Measurements from ENCODE around the gene SLC39A8. TPM values are rescaled to one million over a fixed set of nuclear protein-coding genes. Genes with fewer than 3 reads are reported as not detected.

SLC39A8 gene
- total and polyA plus RNA-seq, 2 experiments from 2014 or later, result 2.9 to 3.7 TPM

- H3K27ac ChIP-seq, result no peak overlapping the region
- H3K9me3 ChIP-seq (ENCODE audit: low read depth), result no peaks in the 10 kb centered on the region
- 63 to 67% methylated on average over 3 of the region's 3 CpGs for WGBS, 2 experiments (ENCODE audit: low coverage in 1 of 2, low lambda C conversion rate in 2 of 2, missing lambda C conversion rate in 2 of 2)
- no peaks in the 10 kb centered on the region for H3K27me3 ChIP-seq (replicated peaks; ENCODE audit: insufficient read depth)
- H3K9ac ChIP-seq, result no peak overlapping the region
- no peak for DNase-seq
- no peaks in the 10 kb centered on the region for H3F3A ChIP-seq (ENCODE audit: insufficient read depth)
- H4K20me1 ChIP-seq (ENCODE audit: insufficient read depth), result no peaks in the 10 kb centered on the region
- no peak for TF ChIP-seq EZH2phosphoT487 (IDR thresholded peaks at IDR 0.05; ENCODE audit: insufficient read depth, low read depth)
- TF ChIP-seq EZH2 (IDR thresholded peaks at IDR 0.05; ENCODE audit: insufficient read depth, poor library complexity, severe bottlenecking), result no peak
- in situ Hi-C loops (cut with MboI), result no loop called here
- no peak overlapping the region for H3K4me2 ChIP-seq (ENCODE audit: unreplicated experiment)
- H3K79me2 ChIP-seq (ENCODE audit: insufficient read depth), result no peaks in the 10 kb centered on the region
- no peaks in the 10 kb centered on the region for H3K9me2 ChIP-seq (ENCODE audit: insufficient read depth)
- no peak overlapping the region for H3K4me3 ChIP-seq
- no peaks in the 10 kb centered on the region for H3K36me3 ChIP-seq (ENCODE audit: low read depth)
- H2AFZ ChIP-seq, result no peak overlapping the region
- no peaks in the 10 kb centered on the region for H3K4me1 ChIP-seq (ENCODE audit: insufficient read depth)
Observed at GRCh38 chr4:102256321-102256720, 89.0 kb downstream of the SLC39A8 start.

GRCh38 chr4:102253860-102254259 lies 91.4 kb downstream of the SLC39A8 start:
- H2AFZ ChIP-seq, result no peak overlapping the region
- H3K4me1 ChIP-seq (ENCODE audit: insufficient read depth), result no peaks in the 10 kb centered on the region
- no peaks in the 10 kb centered on the region for H3K9me3 ChIP-seq (ENCODE audit: low read depth)
- WGBS, 2 experiments (ENCODE audit: low coverage in 1 of 2, low lambda C conversion rate in 2 of 2, missing lambda C conversion rate in 2 of 2), result 64 to 84% methylated on average over 2 of the region's 2 CpGs
- H4K20me1 ChIP-seq (ENCODE audit: insufficient read depth), result no peaks in the 10 kb centered on the region
- no peak overlapping the region for H3K27ac ChIP-seq
- TF ChIP-seq EZH2phosphoT487 (IDR thresholded peaks at IDR 0.05; ENCODE audit: insufficient read depth, low read depth), result no peak
- H3K4me3 ChIP-seq, result no peak overlapping the region
- H3K27me3 ChIP-seq (replicated peaks; ENCODE audit: insufficient read depth), result no peaks in the 10 kb centered on the region
- no peaks in the 10 kb centered on the region for H3K36me3 ChIP-seq (ENCODE audit: low read depth)
- in situ Hi-C loops (cut with MboI), result no loop called here
- no peaks in the 10 kb centered on the region for H3K9me2 ChIP-seq (ENCODE audit: insufficient read depth)
- no peak overlapping the region for H3K9ac ChIP-seq
- H3F3A ChIP-seq (ENCODE audit: insufficient read depth), result no peaks in the 10 kb centered on the region
- H3K79me2 ChIP-seq (ENCODE audit: insufficient read depth), result no peaks in the 10 kb centered on the region
- H3K4me2 ChIP-seq (ENCODE audit: unreplicated experiment), result no peak overlapping the region
- DNase-seq, result no peak

- H3K27me3 ChIP-seq (replicated peaks; ENCODE audit: insufficient read depth), result no peaks in the 10 kb centered on the region
- in situ Hi-C loops (cut with MboI), result no loop called here
- no peaks in the 10 kb centered on the region for H4K20me1 ChIP-seq (ENCODE audit: insufficient read depth)
- TF ChIP-seq EZH2phosphoT487 (IDR thresholded peaks at IDR 0.05; ENCODE audit: insufficient read depth, low read depth) (no peak), EZH2 (IDR thresholded peaks at IDR 0.05; ENCODE audit: insufficient read depth, poor library complexity, severe bottlenecking) (no peak)
- no peaks in the 10 kb centered on the region for H3F3A ChIP-seq (ENCODE audit: insufficient read depth)
- no peaks in the 10 kb centered on the region for H3K79me2 ChIP-seq (ENCODE audit: insufficient read depth)
- H2AFZ ChIP-seq, result no peak overlapping the region
- no peak overlapping the region for H3K27ac ChIP-seq
- no peaks in the 10 kb centered on the region for H3K9me2 ChIP-seq (ENCODE audit: insufficient read depth)
- no peaks in the 10 kb centered on the region for H3K4me1 ChIP-seq (ENCODE audit: insufficient read depth)
- no peak for DNase-seq
- H3K9me3 ChIP-seq (ENCODE audit: low read depth), result no peaks in the 10 kb centered on the region
- no peak overlapping the region for H3K4me2 ChIP-seq (ENCODE audit: unreplicated experiment)
- no peak overlapping the region for H3K9ac ChIP-seq
- WGBS, 2 experiments (ENCODE audit: low coverage in 1 of 2, low lambda C conversion rate in 2 of 2, missing lambda C conversion rate in 2 of 2), result 45 to 77% methylated on average over 2 of the region's 2 CpGs
- no peaks in the 10 kb centered on the region for H3K36me3 ChIP-seq (ENCODE audit: low read depth)
- H3K4me3 ChIP-seq, result no peak overlapping the region
Observed at GRCh38 chr4:102252171-102252570, 93.1 kb downstream of the SLC39A8 start.

GRCh38 chr4:102250341-102250740 lies 94.9 kb downstream of the SLC39A8 start:
- Histone ChIP-seq H4K20me1 (ENCODE audit: insufficient read depth) (no peaks in the 10 kb centered on the region), H3K4me1 (ENCODE audit: insufficient read depth) (no peaks in the 10 kb centered on the region), H3K9me3 (ENCODE audit: low read depth) (no peaks in the 10 kb centered on the region), H3K36me3 (ENCODE audit: low read depth) (no peaks in the 10 kb centered on the region), H3K79me2 (ENCODE audit: insufficient read depth) (no peaks in the 10 kb centered on the region), H3K9me2 (ENCODE audit: insufficient read depth) (no peaks in the 10 kb centered on the region), H3K4me2 (ENCODE audit: unreplicated experiment) (no peak overlapping the region), H3K9ac (no peak overlapping the region), H3F3A (ENCODE audit: insufficient read depth) (no peaks in the 10 kb centered on the region), H3K27ac (no peak overlapping the region), H3K27me3 (replicated peaks; ENCODE audit: insufficient read depth) (no peaks in the 10 kb centered on the region), H3K4me3 (no peak overlapping the region), H2AFZ (no peak overlapping the region)
- WGBS, 2 experiments (ENCODE audit: low coverage in 1 of 2, low lambda C conversion rate in 2 of 2, missing lambda C conversion rate in 2 of 2), result 71 to 79% methylated on average over 12 to 17 of the region's 26 CpGs
- no peak for TF ChIP-seq EZH2phosphoT487 (IDR thresholded peaks at IDR 0.05; ENCODE audit: insufficient read depth, low read depth)
- TF ChIP-seq EZH2 (IDR thresholded peaks at IDR 0.05; ENCODE audit: insufficient read depth, poor library complexity, severe bottlenecking), result no peak
- in situ Hi-C loops (cut with MboI), result no loop called here
- DNase-seq, result no peak

GRCh38 chr4:102247041-102247440 lies 98.2 kb downstream of the SLC39A8 start:
- no peak overlapping the region for H3K4me2 ChIP-seq (ENCODE audit: unreplicated experiment)
- peak; percentile 1 for DNase-seq

More at GRCh38 chr4:102247041-102247440, 98.2 kb downstream of the SLC39A8 start:
- Histone ChIP-seq H3K27ac (no peak overlapping the region), H4K20me1 (ENCODE audit: insufficient read depth) (no peaks in the 10 kb centered on the region), H3K9me3 (ENCODE audit: low read depth) (no peaks in the 10 kb centered on the region), H3K27me3 (replicated peaks; ENCODE audit: insufficient read depth) (no peaks in the 10 kb centered on the region), H3K4me3 (no peak overlapping the region), H3K36me3 (ENCODE audit: low read depth) (no peaks in the 10 kb centered on the region), H2AFZ (no peak overlapping the region), H3K4me1 (ENCODE audit: insufficient read depth) (no peaks in the 10 kb centered on the region), H3K9me2 (ENCODE audit: insufficient read depth) (no peaks in the 10 kb centered on the region), H3F3A (ENCODE audit: insufficient read depth) (no peaks in the 10 kb centered on the region), H3K79me2 (ENCODE audit: insufficient read depth) (no peaks in the 10 kb centered on the region), H3K9ac (no peak overlapping the region)
- in situ Hi-C loops (cut with MboI), result no loop called here
- TF ChIP-seq EZH2phosphoT487 (IDR thresholded peaks at IDR 0.05; ENCODE audit: insufficient read depth, low read depth) (no peak), EZH2 (IDR thresholded peaks at IDR 0.05; ENCODE audit: insufficient read depth, poor library complexity, severe bottlenecking) (no peak)
- 0 to 5% methylated on average over 1 of the region's 1 CpG for WGBS, 2 experiments (ENCODE audit: low coverage in 1 of 2, low lambda C conversion rate in 2 of 2, missing lambda C conversion rate in 2 of 2)
